NCI-H748 (cell line): ENCODE data around the gene PCBP3.

ENCODE experiments used
- DNase-seq: peaks from one replicate; lab custom pipeline; 2025; ENCODE audit not compliant: unreplicated experiment; lab: John Stamatoyannopoulos, UW

PCBP3 gene

DNA sequence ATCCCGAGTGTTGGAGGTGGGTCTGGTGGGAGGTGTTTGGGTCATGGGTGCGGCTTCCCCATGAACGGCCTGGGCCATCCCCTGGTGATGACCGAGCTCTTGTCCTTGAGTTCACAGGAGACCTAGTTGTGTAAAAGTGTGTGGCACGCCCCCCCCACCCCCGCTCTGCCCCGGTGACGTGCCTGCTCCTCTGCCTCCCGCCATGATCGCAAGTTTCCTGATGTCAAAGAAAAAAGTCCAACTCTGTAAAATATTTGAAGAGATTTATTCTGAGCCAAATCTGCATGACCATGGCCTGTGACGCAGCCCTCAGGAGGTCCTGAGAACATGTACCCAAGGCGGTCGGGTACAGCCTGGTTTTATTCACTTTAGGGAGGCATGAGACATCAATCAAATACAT lies 212.9 kb downstream of the PCBP3 start:
- DNase-seq: no peak

DNA sequence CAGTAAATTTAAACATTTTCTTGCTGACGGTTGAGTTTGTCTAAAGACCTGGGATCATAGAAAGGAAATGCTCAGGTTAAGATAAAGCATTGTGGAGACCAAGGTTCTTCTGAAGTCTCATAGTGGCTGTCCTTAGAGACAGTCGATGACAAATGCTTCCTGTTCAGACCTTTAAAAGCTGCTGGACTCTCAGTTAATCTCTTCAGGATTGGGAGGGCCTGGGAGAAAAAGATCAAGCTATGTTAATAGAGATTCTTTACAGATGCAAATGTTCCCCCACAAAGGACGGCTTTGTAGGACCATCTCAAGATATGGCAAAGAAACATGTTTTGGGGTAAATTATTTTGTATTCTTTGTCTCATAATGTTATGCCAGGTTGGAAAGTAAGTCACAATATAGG lies 213.4 kb downstream of the PCBP3 start:
- no peak for DNase-seq

DNA sequence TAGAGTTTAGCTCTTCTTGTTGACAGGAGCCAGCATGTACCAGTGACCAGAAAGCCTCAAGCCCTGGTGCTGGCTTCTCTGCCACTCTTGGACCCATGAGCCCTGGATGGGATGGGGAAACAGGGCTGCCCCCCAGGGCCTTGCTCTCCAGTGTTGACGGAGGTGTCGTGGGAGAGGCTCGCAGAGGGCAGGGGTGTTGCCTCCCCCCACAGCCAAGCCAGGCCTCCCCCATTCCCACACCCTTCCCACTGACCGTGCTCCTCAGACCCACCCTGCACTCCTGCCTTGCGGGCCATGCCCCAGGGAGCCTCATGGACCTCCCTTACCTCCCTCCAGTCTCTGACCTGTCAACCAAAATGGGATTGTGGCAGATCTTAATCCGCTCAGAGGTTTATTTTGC lies 214.2 kb downstream of the PCBP3 start:
- DNase-seq: no peak

DNA sequence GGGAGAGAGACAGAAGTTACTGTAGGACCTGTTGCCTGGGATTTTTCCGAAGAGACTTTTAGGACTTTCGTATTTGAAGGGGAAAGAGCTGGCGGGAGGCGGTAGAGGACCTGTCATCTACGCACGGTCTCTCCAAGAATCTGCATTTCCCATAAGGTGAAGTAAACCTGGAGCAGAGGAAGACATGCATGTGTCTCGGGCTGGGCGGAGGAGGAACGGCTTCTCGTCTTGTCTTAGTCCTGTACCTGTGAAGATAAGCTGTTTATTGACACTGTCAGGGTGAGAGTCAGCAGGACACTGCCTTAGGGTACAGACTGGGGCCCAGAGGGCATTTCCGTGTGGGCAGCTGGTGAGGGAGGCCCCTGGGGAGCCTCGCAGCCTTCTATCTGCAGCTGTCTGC lies 214.7 kb downstream of the PCBP3 start:
- DNase-seq: no peak

DNA sequence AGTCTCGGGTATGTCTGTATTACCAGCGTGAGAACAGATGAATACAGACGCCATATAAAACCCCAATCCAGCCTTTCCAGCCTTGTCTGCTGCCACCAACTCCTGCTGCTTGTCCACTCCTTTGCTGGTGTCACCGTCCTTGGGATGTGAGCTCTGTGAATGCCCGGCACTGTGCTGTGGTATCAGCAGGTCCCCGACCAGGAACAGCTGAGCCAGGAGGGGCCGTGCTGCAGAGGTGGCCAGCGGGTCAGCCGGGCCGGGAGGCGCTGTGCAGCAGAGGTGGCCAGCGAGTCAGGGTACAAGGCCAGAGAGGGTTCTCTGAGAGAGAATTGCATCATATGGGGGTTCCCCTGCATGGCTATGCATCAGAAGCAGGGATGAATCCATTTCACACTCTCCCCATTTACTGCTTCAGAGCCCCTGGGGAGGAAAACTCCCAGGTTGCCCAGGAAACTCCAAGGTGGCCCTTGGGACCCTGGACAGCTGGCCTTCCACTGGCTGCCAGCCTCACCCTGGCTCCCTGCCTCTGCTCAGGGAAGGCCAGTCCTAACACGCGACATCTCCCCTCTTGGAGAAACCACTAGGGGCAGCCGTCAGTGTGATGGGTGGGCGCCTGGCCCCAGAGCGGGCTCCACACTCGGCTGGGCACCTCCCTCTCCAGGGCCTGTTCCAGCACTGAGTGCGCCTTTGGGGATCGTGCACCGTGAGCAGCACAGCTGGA lies 215.7 kb downstream of the PCBP3 start:
- DNase-seq: no peak

DNA sequence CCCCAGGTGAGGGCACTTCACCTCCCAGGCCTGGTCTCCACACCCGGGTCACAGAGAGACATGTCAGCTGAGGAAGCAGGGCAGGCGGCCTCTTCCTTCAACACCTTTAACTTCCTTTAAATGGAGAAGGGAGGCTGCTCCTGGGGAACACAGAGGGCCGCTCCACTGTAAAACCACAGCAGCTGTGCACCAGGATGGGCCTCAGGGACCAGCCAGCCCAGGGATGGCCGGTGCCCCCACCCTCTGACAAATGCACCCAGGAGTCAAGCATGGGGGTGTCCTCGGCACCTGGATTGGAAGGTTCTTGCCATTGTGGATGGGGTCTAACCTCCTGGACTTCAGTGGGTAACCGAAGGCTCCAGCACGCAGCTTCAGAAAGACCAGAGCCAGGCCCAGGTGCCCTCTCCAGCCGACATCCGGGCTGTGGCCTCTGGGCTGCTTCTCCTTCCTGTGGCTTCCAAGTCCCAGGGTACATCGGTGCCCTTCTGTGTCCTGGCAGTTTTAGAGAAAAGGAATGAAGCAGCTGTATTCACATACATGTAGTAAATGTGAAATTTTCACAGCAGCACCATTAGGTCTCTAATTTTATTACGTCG lies 216.3 kb downstream of the PCBP3 start:
- DNase-seq: no peak

DNA sequence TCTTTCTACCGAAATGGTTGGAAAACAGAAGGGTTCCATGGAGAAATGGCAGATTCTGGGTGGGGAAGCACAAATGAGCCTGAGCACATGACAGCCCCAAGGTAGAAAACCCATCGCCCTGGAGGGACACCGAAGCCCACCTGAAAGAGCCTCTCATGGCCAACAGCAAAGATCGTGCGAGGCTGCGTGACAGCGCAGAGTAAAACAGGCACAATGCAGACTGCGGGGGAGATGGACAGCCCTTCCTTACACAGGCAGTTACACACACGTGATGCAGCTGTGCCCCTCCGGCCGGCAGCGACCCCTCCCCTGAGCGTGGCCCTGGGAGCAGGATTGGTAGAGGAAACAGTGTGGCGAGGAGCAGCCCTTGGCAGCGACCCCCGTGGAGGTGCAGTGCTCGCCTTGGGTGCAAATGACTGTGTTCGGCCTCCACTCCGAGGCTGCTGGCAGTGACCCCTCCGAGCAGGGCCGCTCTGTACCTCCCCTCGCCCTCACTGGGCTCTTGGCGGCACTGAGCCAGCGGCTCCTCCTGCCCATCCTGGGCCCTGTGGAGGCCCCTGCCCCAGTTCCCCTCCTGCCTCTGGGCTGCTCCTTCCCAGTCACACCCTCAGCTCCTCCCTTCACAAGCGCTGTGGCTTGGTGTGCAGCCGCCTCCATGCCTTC lies 217.1 kb downstream of the PCBP3 start:
- DNase-seq: no peak

DNA sequence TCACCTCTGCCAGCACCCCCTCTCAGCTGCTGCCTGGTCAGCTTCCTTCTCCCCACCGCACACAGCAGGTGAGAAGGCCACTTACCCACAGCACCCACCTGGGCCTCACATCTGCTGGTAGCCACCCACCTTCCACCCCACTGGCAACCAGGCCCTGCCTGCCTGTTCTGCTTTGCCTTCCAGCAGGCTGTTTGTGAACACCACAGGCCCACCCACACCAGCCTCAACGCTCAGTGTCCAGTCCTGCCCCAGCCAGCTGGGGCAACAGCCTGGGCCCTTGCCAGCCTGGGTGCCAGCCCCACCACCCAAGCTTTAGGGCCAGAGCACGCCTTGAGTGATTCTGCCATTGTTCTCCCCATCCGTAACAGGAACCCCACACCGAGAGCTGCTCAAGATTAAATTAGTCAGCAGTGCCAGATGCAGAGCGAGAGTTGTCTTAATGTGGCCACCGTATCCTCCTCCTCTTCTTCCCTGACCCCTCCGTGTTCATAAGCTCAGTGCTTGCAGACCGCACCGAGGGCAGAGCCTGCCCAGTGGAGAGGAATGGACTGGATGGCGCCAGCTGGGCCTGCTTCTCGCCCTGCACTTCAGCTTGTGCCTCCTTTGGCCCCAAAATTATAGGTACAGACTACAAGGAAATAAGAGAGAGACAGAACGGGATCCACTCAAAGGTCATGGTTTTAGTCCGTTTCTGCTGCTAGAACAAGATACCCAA lies 217.8 kb downstream of the PCBP3 start:
- no peak for DNase-seq

DNA sequence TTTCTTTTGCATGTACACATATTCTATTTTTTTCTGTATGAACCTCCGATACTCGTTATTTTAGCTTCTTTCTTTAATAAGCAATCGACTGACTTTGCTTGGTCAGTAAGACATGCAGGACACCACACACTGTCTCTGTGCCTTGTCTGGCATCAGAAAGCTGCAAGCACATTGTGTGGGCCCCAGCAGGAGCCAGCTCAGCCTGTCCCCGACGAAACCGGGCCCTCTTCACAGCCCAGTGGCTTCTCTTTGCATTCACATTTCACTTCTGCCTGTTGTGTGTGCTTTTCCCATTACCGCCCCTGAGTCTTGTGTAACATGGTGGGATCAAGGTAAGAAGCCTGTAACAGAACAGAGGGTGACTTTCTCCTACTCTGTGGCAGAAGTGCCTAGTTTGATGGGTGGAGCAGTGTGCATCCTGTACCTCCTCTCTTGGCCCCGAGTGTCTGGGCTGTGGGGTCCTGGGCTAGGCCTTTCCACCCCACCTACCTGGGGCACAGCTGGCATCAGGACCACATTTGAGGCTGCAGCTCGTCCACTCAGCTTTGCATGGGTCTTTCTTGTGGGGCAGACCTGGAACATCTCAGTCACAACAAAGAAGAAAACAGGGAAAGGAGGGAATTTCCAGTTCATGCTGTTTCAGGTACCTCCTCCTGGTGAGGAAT lies 219.2 kb downstream of the PCBP3 start:
- no peak for DNase-seq

DNA sequence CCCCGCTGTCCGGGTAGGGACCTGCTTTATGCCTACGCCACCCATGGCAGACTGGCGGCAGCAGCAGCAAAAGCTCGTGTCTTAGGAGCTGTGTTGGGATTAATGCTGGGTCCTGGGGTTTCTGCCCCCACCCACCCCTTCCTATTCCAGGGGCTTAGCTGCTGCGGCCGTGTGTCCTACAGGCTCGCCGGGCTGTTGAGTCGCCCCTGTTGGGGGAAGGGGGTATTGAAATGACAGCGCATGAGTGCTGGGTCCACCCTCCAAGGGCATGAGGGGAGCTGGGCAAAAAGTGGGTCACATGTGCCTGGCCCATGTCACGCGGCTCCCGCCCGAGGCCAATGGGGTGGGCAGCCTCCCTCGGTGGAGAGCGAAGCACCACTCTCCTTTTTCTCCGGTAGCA lies 219.7 kb downstream of the PCBP3 start:
- no peak for DNase-seq

DNA sequence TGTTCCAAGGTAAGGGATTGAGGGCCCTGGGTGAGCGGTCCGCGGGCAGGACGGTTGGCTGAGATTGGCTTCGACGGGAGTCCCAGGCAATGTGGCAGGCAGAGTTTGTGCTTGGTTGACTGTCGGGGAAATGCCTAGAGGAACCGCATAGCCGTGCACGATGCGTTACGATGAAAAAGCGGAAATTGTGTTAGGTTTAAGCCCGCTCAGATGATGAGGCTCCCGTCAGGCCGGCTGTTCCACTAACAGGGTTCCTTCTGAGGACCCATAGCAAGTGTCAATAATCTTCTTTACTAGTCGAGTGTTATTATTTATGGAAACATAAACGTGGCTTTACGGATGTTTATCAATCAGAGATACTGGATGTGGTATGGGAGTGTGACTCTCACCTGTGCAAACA lies 220.2 kb downstream of the PCBP3 start:
- no peak for DNase-seq

DNA sequence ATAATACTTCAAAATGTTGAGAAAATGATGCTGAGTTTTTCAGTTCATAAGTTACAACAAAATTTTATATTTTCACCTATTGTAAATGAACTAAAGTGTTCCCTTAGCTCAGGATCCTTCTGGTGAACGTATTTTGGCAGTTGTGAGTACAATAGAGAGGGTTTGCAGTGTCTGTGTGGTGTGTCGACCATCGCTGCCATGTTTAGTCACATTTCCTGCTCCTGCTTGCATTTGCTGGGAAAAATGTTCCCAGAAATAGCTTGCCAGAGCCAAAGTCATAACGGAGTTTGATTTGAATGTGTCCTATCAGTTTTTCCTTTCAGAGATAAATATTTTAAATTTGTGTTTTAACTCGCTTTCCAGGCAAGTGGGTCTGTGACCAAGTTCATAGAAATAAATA lies 220.9 kb downstream of the PCBP3 start:
- no peak for DNase-seq

DNA sequence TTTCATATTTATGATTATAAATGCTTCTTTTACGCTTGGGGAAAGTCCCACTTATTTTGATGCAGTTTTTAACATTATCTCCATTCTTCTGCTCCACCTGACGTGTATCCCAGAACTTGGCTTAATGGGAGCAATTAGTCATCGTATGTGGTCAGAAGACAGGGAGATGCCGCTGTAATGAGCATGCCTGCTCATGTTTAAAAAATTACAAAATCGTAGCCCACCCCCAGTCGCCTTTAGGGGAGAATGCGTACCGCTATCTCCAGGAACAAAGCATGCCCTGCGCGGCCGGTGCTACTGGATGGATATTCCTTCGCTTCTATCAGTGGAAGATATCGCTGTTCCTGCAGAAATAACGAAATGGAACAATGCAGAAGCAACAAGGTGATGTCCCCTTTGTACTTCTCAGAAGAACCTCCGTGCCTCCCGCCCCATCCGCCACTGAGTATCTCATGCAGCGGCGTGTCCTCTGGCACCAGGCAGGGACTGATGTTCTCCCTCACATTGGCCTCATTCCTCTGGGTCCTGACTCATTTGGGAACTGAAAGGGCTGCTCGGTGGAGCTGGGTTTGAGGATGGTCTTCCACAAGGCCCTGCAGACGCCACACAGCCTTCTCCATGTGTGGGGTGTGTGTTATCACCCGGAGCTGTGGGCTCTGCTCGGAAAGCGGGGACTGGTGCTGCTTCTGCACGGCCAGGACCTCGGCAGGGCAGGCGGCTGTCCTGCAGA lies 221.7 kb downstream of the PCBP3 start:
- no peak for DNase-seq

DNA sequence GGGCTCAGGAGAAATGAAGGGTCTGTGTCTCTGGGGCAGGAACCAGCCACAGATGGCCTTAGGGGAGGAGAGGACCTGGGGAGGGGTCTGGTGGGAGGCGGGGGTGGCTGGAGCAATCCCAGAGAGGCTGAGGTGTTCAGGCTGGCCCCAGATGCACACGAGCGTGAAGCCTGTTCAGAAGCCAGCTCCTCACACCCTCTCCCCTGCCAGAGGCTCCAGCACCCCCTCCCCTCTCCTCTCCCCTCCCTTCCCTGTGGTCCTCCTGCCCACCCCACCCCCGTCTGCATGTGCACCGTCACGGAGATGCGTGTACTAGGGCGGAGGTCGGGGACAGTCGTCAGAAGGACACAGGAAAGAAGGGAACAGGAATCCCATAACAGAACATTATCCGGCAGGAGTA lies 223.0 kb downstream of the PCBP3 start:
- no peak for DNase-seq

DNA sequence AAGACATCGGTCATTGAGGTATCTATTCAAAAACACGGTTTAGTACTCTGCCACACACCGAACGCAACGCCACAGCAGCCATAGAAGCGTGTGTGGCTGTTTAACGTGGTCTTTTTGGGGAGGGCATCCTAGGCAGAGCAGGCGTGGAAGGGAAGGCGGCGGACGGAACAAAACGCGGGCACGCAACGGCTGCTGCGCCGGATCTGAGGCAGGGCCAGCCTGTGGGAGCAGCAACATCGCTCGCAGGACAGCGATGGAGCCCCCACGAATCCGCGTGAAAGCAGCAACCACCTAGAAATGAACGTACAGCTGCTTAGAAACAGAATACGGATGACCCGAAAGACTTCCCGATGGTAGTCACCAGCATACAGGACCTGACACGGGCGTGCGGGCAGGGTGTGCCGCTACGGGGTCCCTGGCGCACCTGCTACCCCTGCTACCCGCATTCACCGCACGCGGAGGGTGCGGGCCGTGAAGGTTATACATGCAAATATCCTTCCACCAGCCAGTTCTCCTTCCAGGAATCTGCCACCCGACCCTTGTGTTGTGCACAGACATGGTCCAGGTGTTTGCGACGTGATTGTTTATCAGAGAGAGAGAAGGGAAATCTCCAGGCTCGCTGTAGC lies 223.6 kb downstream of the PCBP3 start:
- DNase-seq: no peak

DNA sequence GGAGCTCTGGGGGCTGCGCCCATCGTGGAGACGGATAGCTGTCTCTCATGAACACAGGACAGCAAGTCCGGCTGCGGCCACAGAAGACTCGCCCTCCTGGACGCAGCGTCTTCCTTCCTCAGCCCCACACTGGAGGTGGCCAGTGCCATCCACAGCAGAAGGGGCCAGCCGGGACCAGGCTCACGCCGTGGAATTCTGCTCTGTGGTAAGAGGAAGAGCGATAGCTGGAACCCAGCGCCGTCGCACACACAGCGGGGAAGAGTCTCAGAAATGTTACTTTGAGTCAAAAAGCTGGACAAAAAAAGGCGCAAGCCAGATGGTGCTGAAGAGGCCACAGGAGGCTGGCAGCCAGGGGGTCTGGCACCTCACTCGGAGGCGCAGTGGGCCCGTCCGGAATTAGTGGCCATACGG lies 224.2 kb downstream of the PCBP3 start:
- no peak for DNase-seq

DNA sequence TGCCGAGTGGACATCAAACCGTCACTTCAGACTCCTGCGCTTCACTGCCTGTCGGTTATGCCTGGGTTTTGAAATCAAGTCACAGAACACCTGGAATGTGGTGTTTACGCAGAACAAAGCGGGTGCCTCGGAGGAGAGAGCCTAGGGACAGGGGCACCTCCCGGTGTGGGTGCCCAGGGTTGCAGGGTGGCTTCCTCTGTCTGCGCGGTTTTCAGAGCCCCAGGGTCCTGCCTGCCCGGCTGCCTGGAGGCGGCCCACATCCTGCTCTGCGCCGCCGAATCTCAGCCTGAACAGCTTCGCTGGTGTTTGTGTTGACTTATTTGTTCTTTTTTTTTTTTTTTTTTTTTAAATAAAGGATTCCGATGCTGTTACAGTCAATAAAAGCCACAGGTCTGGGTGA lies 224.6 kb downstream of the PCBP3 start:
- no peak for DNase-seq

DNA sequence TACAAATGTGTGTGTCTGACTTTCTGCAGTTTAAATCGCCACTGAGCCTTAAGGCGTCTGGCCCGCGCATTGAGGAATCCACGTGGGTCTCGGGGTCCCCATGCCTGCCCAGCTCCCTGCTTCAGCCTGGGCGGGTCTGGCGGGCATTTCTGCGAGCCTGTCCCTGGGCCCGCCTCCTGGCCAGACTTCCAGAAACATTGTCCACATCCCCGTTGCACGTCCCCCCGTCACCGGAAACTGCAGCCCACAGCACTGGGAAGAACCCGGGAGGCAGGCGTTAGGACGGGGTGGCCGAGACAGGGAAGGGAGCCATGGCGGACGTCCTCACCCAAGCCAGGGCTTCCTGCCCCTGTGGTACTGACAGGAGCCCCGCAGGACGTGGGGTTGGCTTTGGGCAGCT lies 225.0 kb downstream of the PCBP3 start:
- DNase-seq: no peak

DNA sequence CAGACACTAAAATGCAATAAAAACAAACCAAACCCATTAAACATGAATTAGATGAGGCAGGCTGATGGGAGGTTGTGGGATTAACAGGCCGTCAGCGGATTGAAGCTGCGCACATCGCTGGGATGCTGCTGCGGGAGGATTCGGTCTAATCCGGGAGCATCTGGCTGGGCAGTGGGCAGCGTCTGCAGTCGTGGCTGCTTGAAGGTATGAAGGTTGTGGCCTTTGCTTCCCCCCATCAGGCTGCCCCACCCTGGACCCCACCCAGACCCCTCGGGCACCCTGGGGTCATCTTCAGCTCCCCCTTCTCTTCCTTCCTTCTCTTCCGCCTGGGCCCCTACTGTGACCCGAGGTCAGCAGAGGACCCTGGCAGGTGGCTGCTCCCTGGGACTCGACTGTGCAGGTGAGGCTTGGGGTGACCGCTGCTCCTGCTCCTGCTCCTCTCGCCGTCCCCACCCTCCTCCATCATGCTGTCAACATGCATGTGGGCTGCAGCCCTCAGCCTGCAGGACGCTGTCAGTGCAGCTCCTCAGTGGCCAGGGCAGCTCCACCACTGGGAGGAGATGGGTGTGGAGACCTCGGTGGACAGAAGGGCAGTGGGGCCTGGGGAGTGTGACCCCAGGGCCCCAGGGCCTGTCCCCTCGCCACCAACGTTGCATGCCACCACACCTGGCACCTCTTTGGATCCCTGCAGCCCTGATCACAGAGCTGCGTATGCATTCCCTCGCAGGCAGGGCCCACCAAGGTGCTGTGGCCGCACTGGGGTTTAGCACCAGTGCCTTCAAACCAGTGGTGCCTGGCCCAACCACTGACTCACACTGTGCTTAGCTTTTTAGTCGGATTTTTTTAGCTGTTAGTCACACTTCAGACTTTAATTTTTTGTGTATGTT lies 225.8 kb downstream of the PCBP3 start:
- no peak for DNase-seq
